HepG2 (cell line): ENCODE data around the gene PPHLN1.

Experiments
- ASH2L ChIP-seq: fragments of 300-600, 200-600 bp; sonication (generic); IDR thresholded peaks from 2 replicates; pipeline ENCODE4 v1.7.0; 2017; ENCODE audit warnings: low read depth, mild to moderate bottlenecking, moderate library complexity, mixed read lengths, low read length; ENCODE audit not compliant: insufficient read length
- CTCF ChIP-seq: sonication (generic); formaldehyde crosslinking; IDR thresholded peaks from 2 replicates; pipeline ENCODE4 v1.5.0; 2020; ENCODE audit warnings: mild to moderate bottlenecking, missing genetic modification reagents, moderate library complexity
- ETV6 ChIP-seq: sonication (generic); formaldehyde crosslinking; conservative IDR thresholded peaks from 2 replicates; pipeline ENCODE4 v1.4.0; 2020; ENCODE audit warnings: missing genetic modification reagents
- GABPA ChIP-seq, 2 experiments: IDR thresholded peaks; 2 replicates each; pipeline ENCODE4 v1.6.1; 2011 to 2016; ENCODE audit warnings: low read depth in 2 of 2, low read length in 1 of 2, missing biosample characterization in 1 of 2, missing genetic modification characterization in 1 of 2
- HBP1 ChIP-seq: IDR thresholded peaks from 2 replicates; pipeline ENCODE4 v1.6.1; 2016; ENCODE audit warnings: low read depth, control low read depth
- MEIS1 ChIP-seq: sonication (generic); formaldehyde crosslinking; IDR thresholded peaks from 2 replicates; pipeline ENCODE4 v1.9.0; 2021; ENCODE audit warnings: mild to moderate bottlenecking, missing genetic modification reagents, moderate library complexity, borderline replicate concordance
- PATZ1 ChIP-seq: sonication (generic); formaldehyde crosslinking; IDR thresholded peaks from 2 replicates; pipeline ENCODE4 v1.4.0; 2020; ENCODE audit warnings: missing genetic modification reagents
- PBX3 ChIP-seq: sonication (generic); formaldehyde crosslinking; IDR thresholded peaks from 2 replicates; pipeline ENCODE4 v1.8.1; 2023; ENCODE audit warnings: missing genetic modification reagents, inconsistent platforms, borderline replicate concordance
- POLR2AphosphoS5 ChIP-seq: IDR thresholded peaks from 2 replicates; pipeline ENCODE4 v1.6.1; 2012; ENCODE audit warnings: low read depth, low read length
- RORA ChIP-seq: sonication (generic); formaldehyde crosslinking; IDR thresholded peaks from 2 replicates; pipeline ENCODE4 v1.5.0; 2020; ENCODE audit warnings: mild to moderate bottlenecking, missing genetic modification reagents, moderate library complexity
- THAP7 ChIP-seq: sonication (generic); formaldehyde crosslinking; IDR thresholded peaks from 2 replicates; pipeline ENCODE4 v1.8.1; 2023; ENCODE audit warnings: mild to moderate bottlenecking, missing genetic modification reagents
- ZNF263 ChIP-seq: sonication (generic); formaldehyde crosslinking; IDR thresholded peaks from 2 replicates; pipeline ENCODE4 v1.4.0; 2020; ENCODE audit warnings: missing genetic modification reagents
- ZNF280D ChIP-seq: sonication (generic); formaldehyde crosslinking; IDR thresholded peaks from 2 replicates; pipeline ENCODE4 v1.5.1; 2020; ENCODE audit warnings: mild to moderate bottlenecking, missing genetic modification reagents

GRCh38 chr12:42296503-42297109 is 29.4 kb upstream of the PPHLN1 start:
- TF ChIP-seq ASH2L (no peak), THAP7 (CRISPR knock-in tag) (no peak), RORA (CRISPR knock-in tag) (no peak), PBX3 (CRISPR knock-in tag) (no peak), ZNF263 (CRISPR knock-in tag) (no peak), CTCF (CRISPR knock-in tag) (peak; percentile 62), ZNF280D (CRISPR knock-in tag) (no peak), HBP1 (CRISPR knock-in tag) (no peak), GABPA (IDR thresholded peaks at IDR 0.05; ENCODE audit: low read depth, low read length) (no peak), GABPA (CRISPR knock-in tag; IDR thresholded peaks at IDR 0.05; ENCODE audit: low read depth) (peak; percentile 56), POLR2AphosphoS5 (no peak), MEIS1 (CRISPR knock-in tag) (no peak), ETV6 (CRISPR knock-in tag) (no peak), PATZ1 (no peak)
